HPDE6-E6E7 (cell line): ENCODE results near the gene COL6A2.

Experiments
- DNase-seq: peaks from one replicate; pipeline ENCODE4 v3.0.0; 2011; ENCODE audit warnings: missing footprints; ENCODE audit errors: extremely low spot score

COL6A2 gene

GRCh38 chr21:46113497-46114176, 15.7 kb downstream of the COL6A2 start:
- DNase-seq, result no peak

GRCh38 chr21:46114963-46115362, 17.1 kb downstream of the COL6A2 start:
- no peak for DNase-seq

GRCh38 chr21:46115441-46116188, 17.7 kb downstream of the COL6A2 start:
- DNase-seq, result no peak

GRCh38 chr21:46116189-46116775, 18.4 kb downstream of the COL6A2 start:
- no peak for DNase-seq

- no peak for DNase-seq
Observed at GRCh38 chr21:46116776-46117585, 19.1 kb downstream of the COL6A2 start.

- no peak for DNase-seq
Observed at GRCh38 chr21:46117586-46118315, 19.8 kb downstream of the COL6A2 start.

- DNase-seq, result no peak
Observed at GRCh38 chr21:46118316-46119143, 20.6 kb downstream of the COL6A2 start.

GRCh38 chr21:46119144-46119636, 21.3 kb downstream of the COL6A2 start:
- DNase-seq, result no peak

GRCh38 chr21:46119637-46120271, 21.8 kb downstream of the COL6A2 start:
- DNase-seq, result no peak

- no peak for DNase-seq
Observed at GRCh38 chr21:46120301-46121285, 22.7 kb downstream of the COL6A2 start.

- DNase-seq, result no peak
Observed at GRCh38 chr21:46121286-46122221, 23.6 kb downstream of the COL6A2 start.

GRCh38 chr21:46122237-46122671, 24.3 kb downstream of the COL6A2 start:
- no peak for DNase-seq

- no peak for DNase-seq
Observed at GRCh38 chr21:46122758-46123683, 25.1 kb downstream of the COL6A2 start.

GRCh38 chr21:46124083-46124925, 26.4 kb downstream of the COL6A2 start:
- DNase-seq, result no peak
